ENCODE results near the gene FAM171A2.
"Not testable (repeated sequence)": the region's sequence is repeated elsewhere in the genome, so short reads cannot be mapped to it uniquely, and the experiment has no call there.

The FAM171A2 gene

GRCh38 chr17:44363613-44364159 lies at the start of gene FAM171A2:
FAM171A2 (minus strand) TSS chr17:44363853; CDS start chr17:44363714, 139 bp downstream.
- peak; percentile 88 for DNase-seq

DNA sequence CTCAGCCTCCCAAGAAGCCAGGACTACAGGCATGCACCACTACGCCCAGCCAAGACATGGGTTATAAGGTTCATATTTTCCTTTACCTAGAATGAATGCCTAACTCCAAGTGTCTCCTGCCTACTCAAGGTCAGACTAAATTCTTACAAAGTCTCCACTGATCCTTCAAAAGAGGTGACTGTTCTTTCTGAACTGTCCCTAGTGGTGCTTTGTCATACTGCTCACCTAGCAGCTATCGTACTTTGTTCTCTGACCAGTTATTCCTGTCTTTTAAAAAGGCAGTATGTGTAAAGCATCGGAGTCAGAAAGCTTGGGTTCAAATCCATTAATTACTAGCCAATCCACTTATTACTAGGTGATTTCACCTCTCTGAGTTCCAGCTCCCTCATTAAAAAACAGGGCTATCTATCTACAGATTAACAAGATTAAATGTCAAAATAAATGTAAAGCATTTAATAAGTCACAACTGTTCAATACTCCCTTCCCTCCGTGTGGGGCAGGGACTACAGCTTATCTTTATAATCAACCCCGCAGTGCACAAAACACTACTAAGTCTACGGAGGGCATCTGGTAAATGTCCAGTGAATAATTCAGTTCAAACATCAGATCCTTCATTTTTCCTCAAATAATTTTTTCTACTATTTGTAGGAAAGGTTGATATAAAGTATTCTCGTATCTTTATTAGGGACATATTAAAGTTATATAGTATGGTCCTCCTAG lies 45.8 kb upstream of the FAM171A2 start:
- no peak for DNase-seq

- no peak for DNase-seq
Observed at GRCh38 chr17:44408786-44409185, 45.1 kb upstream of the FAM171A2 start.

DNA sequence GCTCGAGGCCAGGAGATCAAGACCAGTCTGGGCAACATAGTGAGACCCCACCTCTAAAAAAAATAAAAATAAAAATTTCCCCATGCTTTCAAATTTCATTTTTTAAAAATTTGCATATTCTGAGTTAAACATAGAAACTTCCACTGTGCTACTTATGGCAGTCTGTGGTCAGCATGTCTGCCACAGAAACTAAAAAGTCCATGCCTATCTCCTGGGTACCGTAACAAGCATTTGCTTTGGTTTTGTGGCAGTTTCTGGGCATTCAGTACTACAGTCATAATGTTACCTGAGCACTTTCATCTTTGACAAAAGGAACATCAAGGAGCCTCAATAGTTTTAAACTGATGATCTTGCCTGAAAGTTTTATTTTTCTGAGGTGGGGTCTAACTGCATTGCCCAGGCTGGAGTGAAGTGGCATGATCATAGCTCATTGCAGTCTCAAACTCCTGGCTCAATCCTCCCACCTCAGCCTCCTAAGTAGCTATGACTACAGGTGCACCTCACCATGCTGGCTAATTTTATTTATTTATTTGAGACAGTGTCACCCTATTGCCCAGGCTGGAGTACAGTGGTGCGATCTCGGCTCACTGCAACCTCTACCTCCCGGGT lies 39.0 kb upstream of the FAM171A2 start:
- DNase-seq: no peak

DNA sequence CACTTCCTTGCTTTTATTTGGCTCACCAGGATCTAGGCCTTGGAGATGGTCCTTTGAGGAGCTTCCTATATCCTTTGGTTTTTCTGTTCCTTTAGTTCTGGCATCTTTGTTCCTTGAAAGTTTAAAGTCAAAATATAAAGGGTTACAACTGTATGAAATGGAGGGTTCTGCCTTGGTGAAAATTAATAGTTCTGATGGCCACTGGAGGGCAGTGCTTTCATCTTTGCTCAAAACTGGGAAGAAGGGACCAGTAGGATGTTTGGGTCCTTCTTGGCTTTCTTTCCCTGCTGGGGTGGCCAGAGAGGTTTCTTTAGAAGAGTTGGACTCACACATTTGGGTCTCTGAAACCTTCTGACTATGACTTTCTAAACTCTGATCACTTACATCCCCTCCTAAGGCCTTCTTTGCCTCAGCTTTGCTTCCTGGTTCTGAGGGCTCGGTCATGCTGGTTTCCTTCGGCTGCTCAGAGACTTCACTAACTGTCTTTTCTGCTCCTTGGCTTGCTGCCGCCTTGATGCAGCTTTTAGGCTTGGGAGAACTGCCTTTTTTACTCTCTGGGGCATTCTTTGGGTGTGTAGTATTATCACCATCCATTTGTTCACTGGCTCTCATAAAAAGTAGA lies 36.7 kb upstream of the FAM171A2 start:
- peak; percentile 44 for DNase-seq

DNA sequence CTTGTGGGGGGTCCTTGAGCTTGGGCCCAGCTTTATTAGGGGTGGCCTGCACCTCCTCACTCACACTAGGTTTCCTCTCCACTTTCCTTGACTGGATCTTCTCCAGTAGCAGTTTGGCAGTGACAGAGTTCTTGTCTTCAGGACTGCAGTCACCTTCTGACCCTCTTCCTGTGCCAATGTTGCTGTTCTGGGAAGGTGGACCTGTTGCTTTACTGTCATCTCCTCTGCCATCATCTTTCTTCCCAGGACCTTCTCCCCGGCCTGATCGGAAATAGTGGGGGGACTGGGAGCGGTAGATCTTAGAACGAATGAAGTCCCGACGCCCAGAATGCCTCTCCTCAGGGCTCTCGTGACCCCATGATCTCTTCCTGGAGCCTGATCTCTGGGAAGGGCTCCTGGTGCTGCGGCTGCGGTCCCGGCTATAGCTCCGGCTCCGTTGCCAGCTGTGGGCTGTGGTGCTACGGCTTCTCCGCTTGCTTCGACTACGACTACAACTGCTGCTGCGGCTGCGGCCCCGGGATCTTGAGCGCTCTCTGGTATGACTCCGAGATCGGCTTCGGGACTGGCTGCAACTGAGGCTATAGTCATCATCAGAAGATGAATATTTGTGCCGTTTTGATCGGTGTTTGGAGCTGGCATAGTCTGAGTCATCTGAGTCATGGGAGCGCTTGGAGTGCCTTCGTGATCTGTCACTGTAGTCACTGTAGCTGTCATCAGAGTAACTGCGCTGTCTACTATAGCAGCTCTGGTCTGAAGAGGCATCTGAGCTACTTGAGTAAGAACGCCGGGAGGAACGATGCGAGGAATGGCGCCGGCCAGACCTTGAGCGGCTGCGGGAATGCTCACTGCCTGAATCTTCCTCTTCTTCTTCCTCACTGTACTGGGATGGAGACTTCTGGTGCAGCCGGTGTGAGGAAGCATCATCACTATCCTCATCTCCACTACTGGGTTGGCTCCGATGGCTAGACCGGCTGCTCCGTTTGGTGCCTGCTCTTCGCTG lies 35.3 kb upstream of the FAM171A2 start:
- no peak for DNase-seq

GRCh38 chr17:44397479-44398440 lies 34.1 kb upstream of the FAM171A2 start:
- DNase-seq: no peak

- no peak for DNase-seq
Observed at GRCh38 chr17:44396946-44397345, 33.3 kb upstream of the FAM171A2 start.

DNA sequence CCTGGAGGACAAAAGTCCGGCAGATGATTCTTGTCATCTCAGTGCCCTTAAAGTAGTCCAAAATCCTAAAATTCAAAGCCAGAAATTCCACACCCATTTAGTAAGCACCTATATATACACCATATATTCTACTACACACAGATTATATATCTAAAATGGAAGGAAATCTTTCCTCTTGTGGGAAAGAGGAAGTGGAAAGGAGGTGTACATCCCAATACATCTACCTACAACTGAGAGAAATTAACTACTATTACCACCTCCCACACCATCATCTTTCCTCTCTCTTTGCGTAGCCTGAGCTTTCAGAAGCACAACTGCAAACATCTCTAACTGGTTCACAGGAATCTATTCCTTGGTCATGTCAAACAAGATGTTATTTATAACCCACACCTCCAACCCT lies 31.2 kb upstream of the FAM171A2 start:
- no peak for DNase-seq

DNA sequence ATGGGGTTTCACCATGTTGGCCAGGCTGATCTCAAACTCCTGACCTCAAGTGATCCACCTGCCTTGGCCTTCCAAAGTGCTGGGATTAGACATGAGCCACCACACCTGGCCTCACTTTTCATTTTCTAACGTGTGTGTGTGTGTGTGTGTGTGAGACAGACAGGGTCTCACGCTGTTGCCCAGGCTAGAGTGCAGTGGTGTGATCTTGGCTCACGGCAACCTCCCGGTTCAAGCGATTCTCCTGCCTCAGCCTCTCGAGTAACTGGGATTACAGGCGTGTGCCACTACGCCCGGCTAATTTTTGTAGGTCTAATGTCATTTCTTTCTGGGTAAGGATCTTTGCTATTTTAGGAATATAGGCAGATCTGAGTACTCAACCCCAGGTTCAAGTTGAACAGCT lies 30.5 kb upstream of the FAM171A2 start:
- DNase-seq: not testable (repeated sequence)

- no peak for DNase-seq
Observed at GRCh38 chr17:44390250-44390870, 26.7 kb upstream of the FAM171A2 start.

DNA sequence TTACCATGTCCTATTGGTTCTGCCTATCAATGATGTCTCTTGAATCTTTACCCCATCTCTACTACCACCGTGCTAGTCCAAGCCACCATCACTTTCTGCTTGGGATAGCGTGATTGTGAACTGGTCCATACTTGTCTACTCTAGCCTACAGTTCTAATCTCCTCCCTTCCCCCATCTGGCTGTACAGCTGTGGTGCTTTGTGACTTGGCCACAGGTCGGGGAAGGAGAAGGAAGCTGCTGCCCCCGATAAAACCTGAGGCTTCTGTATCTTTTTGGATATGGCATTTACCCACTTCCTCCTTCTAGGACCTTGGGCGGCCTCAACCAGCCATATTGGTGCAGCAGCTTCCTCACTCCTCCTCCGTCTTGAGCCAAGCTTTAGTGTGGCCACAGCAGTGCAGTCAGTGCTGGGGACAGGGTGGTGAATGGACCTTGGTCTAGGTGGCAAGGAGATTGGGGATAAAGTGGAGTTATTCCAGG lies 26.1 kb upstream of the FAM171A2 start:
- DNase-seq: no peak

DNA sequence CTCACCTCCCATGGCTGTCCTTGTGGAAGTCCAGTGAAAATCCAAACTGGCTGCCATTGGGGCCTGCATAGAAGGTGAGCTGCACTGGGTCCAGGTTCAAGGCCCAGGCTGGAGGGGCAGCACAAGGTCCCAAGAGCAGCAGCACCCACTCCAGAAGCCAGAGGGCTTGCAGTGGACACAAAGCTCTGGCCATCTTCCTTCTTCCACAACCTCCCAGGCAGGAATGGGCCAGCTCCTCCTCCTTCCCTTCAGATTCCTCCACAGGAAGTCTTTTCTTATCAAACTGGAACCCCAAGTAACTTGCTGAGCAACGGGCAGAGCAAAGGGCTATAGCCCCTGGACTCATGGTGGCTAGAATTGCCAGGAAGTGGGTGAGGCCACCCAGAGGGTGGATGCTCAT lies 25.6 kb upstream of the FAM171A2 start, which contains the start of gene ITGA2B:
Gene ITGA2B (minus strand): TSS at position 369 of the 400 bp plus-strand sequence. CDS start 176 bp downstream, at position 193.
- DNase-seq: no peak

DNA sequence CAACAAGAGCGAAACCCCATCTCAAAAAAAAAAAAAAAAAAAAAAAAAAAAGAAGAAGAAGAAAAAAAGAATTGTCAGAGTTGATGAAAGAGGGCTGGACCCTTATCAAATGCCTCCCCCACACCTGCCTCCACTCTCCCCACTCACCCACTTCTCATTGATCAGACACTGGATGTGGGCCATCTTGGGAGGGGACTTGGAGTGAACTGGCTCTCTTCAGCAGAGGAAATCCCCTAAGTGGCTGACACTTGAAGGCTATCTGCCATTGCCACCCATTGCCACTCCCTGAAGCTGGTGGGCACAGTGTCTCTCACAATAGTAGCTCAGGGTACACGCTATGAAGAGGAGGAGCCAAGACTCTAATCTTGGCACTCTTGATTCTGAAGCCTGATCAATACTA lies 24.2 kb upstream of the FAM171A2 start:
- DNase-seq: no peak

GRCh38 chr17:44386182-44386525 lies 22.5 kb upstream of the FAM171A2 start:
- DNase-seq: peak; percentile 51

GRCh38 chr17:44385287-44386181 lies 21.9 kb upstream of the FAM171A2 start:
- peak; percentile 83 for DNase-seq

- no peak for DNase-seq
Observed at GRCh38 chr17:44384823-44385286, 21.2 kb upstream of the FAM171A2 start.

- DNase-seq: no peak
Observed at GRCh38 chr17:44384281-44384822, 20.7 kb upstream of the FAM171A2 start.

- DNase-seq: no peak
Observed at GRCh38 chr17:44383861-44384260, 20.2 kb upstream of the FAM171A2 start.

Data from DMS53 (cell line).